Liver (tissue), 9 donors: ENCODE data around the gene CDK19. TPM values are rescaled to one million over a fixed set of nuclear protein-coding genes. Genes with fewer than 3 reads are reported as not detected.

ENCODE experiments used
- DNase-seq: peaks from one replicate; pipeline ENCODE4 v3.0.0-alpha.2; 2017; ENCODE audit warnings: low spot score
- H3K27ac ChIP-seq, 2 donors: one replicate each; pipeline ENCODE4 v1.7.0; 2013; ENCODE audit warnings: inconsistent platforms in 2 of 2, low read length in 2 of 2, control low read depth in 1 of 2, low read depth in 1 of 2, mild to moderate bottlenecking in 1 of 2
- H3K27me3 ChIP-seq, 4 donors: one replicate each; pipeline versions ENCODE4 v1.6.1 to v1.7.0; 2013; ENCODE audit warnings: low read length in 3 of 4, inconsistent platforms in 1 of 4, mild to moderate bottlenecking in 1 of 4, moderate library complexity in 1 of 4; ENCODE audit not compliant: control insufficient read depth in 4 of 4, insufficient read depth in 4 of 4
- H3K36me3 ChIP-seq, 4 donors: one replicate each; pipeline versions ENCODE4 v1.6.1 to v1.7.0; 2013; ENCODE audit warnings: low read length in 3 of 4, mild to moderate bottlenecking in 3 of 4, low read depth in 1 of 4, moderate library complexity in 1 of 4; ENCODE audit not compliant: control insufficient read depth in 4 of 4, insufficient read depth in 3 of 4
- H3K4me1 ChIP-seq, 4 donors: one replicate each; pipeline versions ENCODE4 v1.6.1 to v1.7.0; 2013; ENCODE audit warnings: low read length in 3 of 4, mild to moderate bottlenecking in 3 of 4, moderate library complexity in 1 of 4; ENCODE audit not compliant: control insufficient read depth in 4 of 4, insufficient read depth in 4 of 4
- H3K4me3 ChIP-seq, 3 donors: one replicate each; pipeline versions ENCODE4 v1.6.1 to v1.7.0; 2013; ENCODE audit warnings: low read length in 3 of 3, control low read depth in 1 of 3, low read depth in 1 of 3, mild to moderate bottlenecking in 1 of 3
- H3K9ac ChIP-seq, 2 donors: one replicate each; pipeline ENCODE4 v1.7.0; 2013; ENCODE audit warnings: low read length in 2 of 2, mild to moderate bottlenecking in 2 of 2, moderate library complexity in 2 of 2, control low read depth in 1 of 2, low read depth in 1 of 2
- H3K9me3 ChIP-seq, 4 donors: one replicate each; pipeline versions ENCODE4 v1.6.1 to v1.7.0; 2013; ENCODE audit warnings: low read length in 3 of 4; ENCODE audit not compliant: control insufficient read depth in 4 of 4
- EGR1 ChIP-seq, 2 donors: IDR thresholded peaks; 2 replicates each; pipeline ENCODE4 v1.6.1; 2016 to 2018; ENCODE audit warnings: antibody characterized with exemption in 2 of 2, low read depth in 2 of 2
- FOXA1 ChIP-seq: IDR thresholded peaks from 2 replicates; pipeline ENCODE4 v1.6.1; 2016; ENCODE audit warnings: antibody characterized with exemption
- FOXA2 ChIP-seq: IDR thresholded peaks from 2 replicates; pipeline ENCODE4 v1.6.1; 2016; ENCODE audit warnings: antibody characterized with exemption
- GABPA ChIP-seq, 2 donors: IDR thresholded peaks in 1 of 2; conservative IDR thresholded peaks in 1 of 2; 2 replicates each; pipeline ENCODE4 v1.6.1; 2016; ENCODE audit warnings: antibody characterized with exemption in 2 of 2, mild to moderate bottlenecking in 1 of 2, moderate library complexity in 1 of 2
- HNF4A ChIP-seq, 2 donors: conservative IDR thresholded peaks; 2 replicates each; pipeline ENCODE4 v1.6.1; 2016; ENCODE audit warnings: antibody characterized with exemption in 2 of 2, mild to moderate bottlenecking in 2 of 2
- HNF4G ChIP-seq: IDR thresholded peaks from 2 replicates; pipeline ENCODE4 v1.6.1; 2016; ENCODE audit warnings: antibody characterized with exemption
- JUND ChIP-seq, 2 donors: IDR thresholded peaks; 2 replicates each; pipeline ENCODE4 v1.6.1; 2016; ENCODE audit warnings: antibody characterized with exemption in 2 of 2
- NR2F2 ChIP-seq: IDR thresholded peaks from 2 replicates; pipeline ENCODE4 v1.6.1; 2016; ENCODE audit warnings: antibody characterized with exemption
- RAD21 ChIP-seq, 2 donors: IDR thresholded peaks; 2 replicates each; pipeline ENCODE4 v1.6.1; 2016; ENCODE audit warnings: antibody characterized with exemption in 2 of 2, mild to moderate bottlenecking in 2 of 2
- RXRA ChIP-seq, 2 donors: IDR thresholded peaks; 2 replicates each; pipeline ENCODE4 v1.6.1; 2017 to 2018; ENCODE audit warnings: antibody characterized with exemption in 2 of 2, mild to moderate bottlenecking in 1 of 2
- SP1 ChIP-seq: IDR thresholded peaks from 2 replicates; pipeline ENCODE4 v1.6.1; 2018; ENCODE audit warnings: antibody characterized with exemption, mild to moderate bottlenecking
- TAF1 ChIP-seq: conservative IDR thresholded peaks from 2 replicates; pipeline ENCODE4 v1.6.1; 2016; ENCODE audit warnings: antibody characterized with exemption, mild to moderate bottlenecking
- YY1 ChIP-seq: IDR thresholded peaks from 2 replicates; pipeline ENCODE4 v1.6.1; 2016; ENCODE audit warnings: antibody characterized with exemption, mild to moderate bottlenecking
- WGBS: extraction: QIAGEN DNeasy Blood & Tissue Kit; methylation state at CpG from one replicate; pipeline ENCODE4 v1.1.7; 2013; 5-methylcytosine and 5-hydroxymethylcytosine counted together
- polyA plus RNA-seq, 2 donors: library from polyadenylated mRNA; stranded (reverse) in 1 of 2; unstranded in 1 of 2; fragments of 200-250 nt in 1 of 2; fragments of >200 nt in 1 of 2; fragmentation: Nextera tagmentation in 1 of 2; extraction: Ambion mirVana in 1 of 2; gene quantifications; one replicate each; pipeline versions ENCODE4 v1.2.1 to v1.2.3, GENCODE V29; 2013 to 2015
- total RNA-seq, 2 donors: library from RNA; depleted of rRNA; stranded (reverse); fragments of >200 nt; gene quantifications; one replicate each; pipeline ENCODE4 v1.2.3, GENCODE V29; 2014
- TF ChIP-seq, protein P1 (sequence below): IDR thresholded peaks from 2 replicates; pipeline ENCODE4 v1.6.1; 2016; ENCODE audit warnings: antibody characterized with exemption, mild to moderate bottlenecking
- TF ChIP-seq, protein P2 (sequence below): IDR thresholded peaks from 2 replicates; pipeline ENCODE4 v1.6.1; 2016; ENCODE audit warnings: antibody characterized with exemption
- TF ChIP-seq, protein P3 (sequence below): IDR thresholded peaks from 2 replicates; pipeline ENCODE4 v1.6.1; 2016; ENCODE audit warnings: antibody characterized with exemption
- TF ChIP-seq, protein P4 (sequence below): IDR thresholded peaks from 2 replicates; pipeline ENCODE4 v1.6.1; 2016; ENCODE audit warnings: antibody characterized with exemption
- TF ChIP-seq, protein P5 (sequence below): fragments of 150-350 bp; IDR thresholded peaks from 2 replicates; pipeline ENCODE4 v1.5.1; 2017; ENCODE audit warnings: improper control_type of control experiment, low read depth, low read length; ENCODE audit not compliant: missing input control
- donor health status: healthy.
- donor health status: healthy.
- donor health status: healthy.
- donor health status: healthy.
- donor health status: healthy.

Gene CDK19
- total and polyA plus RNA-seq, 4 donors: 1.8 to 7.6 (median 3.9) TPM

DNA sequence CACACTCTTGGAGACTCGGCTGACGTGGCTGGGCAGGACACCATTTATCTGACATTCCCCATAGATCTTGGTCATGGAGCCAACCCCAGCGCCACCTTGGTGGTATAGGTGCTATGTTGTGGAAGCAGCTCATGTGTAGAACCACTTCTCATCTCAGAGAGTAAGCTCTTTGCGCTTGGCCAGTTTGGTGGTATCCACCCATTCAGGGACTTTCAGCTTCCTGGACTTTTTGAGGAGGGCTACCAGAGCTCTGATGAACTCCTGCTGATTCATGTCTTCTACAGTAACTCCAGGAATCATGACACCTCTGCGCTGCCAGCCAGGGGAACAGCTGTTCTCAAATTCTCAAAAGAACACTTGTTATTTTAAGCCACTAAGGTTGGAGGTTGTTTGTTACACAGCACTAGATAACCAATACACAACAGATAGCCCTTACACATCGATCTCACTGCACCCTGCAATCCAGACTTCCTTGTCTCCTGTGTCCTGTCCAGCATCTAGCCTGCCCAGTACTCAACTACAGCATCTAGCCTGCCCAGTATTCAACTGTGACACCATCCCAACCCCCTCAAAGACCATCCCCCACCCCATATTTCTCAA lies 252.9 kb downstream of the CDK19 start:
- no peaks in the 10 kb centered on the region for H3K27me3 ChIP-seq
- H3K4me3 ChIP-seq: no peak overlapping the region
- 97% methylated on average over 6 of the region's 6 CpGs for WGBS
- H3K9ac ChIP-seq: no peak overlapping the region
- no peaks in the 10 kb centered on the region for H3K9me3 ChIP-seq
- no peaks in the 10 kb centered on the region for H3K36me3 ChIP-seq
- H3K27ac ChIP-seq: no peak overlapping the region
- DNase-seq: no peak
- peaks cover 7 to 28% (median 22%) of the 10 kb centered on the region in 4 donors for H3K4me1 ChIP-seq
- TF ChIP-seq NR2F2 (no peak), FOXA2 (no peak), RXRA (IDR thresholded peaks at IDR 0.05) (no peak), YY1 (no peak), RAD21 (IDR thresholded peaks at IDR 0.05) (no peak), TAF1 (no peak), SP1 (no peak), FOXA1 (no peak), EGR1 (IDR thresholded peaks at IDR 0.05; ENCODE audit: low read depth in 2 of 2) (no peak), HNF4A (conservative IDR thresholded peaks at IDR 0.05) (no peak), HNF4G (no peak), GABPA (IDR thresholded peaks at IDR 0.05 in 1 of 2, conservative IDR thresholded peaks at IDR 0.05 in 1 of 2) (no peak), JUND (IDR thresholded peaks at IDR 0.05) (no peak)
- TF ChIP-seq, protein P1, sequence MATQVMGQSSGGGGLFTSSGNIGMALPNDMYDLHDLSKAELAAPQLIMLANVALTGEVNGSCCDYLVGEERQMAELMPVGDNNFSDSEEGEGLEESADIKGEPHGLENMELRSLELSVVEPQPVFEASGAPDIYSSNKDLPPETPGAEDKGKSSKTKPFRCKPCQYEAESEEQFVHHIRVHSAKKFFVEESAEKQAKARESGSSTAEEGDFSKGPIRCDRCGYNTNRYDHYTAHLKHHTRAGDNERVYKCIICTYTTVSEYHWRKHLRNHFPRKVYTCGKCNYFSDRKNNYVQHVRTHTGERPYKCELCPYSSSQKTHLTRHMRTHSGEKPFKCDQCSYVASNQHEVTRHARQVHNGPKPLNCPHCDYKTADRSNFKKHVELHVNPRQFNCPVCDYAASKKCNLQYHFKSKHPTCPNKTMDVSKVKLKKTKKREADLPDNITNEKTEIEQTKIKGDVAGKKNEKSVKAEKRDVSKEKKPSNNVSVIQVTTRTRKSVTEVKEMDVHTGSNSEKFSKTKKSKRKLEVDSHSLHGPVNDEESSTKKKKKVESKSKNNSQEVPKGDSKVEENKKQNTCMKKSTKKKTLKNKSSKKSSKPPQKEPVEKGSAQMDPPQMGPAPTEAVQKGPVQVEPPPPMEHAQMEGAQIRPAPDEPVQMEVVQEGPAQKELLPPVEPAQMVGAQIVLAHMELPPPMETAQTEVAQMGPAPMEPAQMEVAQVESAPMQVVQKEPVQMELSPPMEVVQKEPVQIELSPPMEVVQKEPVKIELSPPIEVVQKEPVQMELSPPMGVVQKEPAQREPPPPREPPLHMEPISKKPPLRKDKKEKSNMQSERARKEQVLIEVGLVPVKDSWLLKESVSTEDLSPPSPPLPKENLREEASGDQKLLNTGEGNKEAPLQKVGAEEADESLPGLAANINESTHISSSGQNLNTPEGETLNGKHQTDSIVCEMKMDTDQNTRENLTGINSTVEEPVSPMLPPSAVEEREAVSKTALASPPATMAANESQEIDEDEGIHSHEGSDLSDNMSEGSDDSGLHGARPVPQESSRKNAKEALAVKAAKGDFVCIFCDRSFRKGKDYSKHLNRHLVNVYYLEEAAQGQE: no peak
- TF ChIP-seq, protein P2, sequence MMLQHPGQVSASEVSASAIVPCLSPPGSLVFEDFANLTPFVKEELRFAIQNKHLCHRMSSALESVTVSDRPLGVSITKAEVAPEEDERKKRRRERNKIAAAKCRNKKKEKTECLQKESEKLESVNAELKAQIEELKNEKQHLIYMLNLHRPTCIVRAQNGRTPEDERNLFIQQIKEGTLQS: no peak
- TF ChIP-seq, protein P3, sequence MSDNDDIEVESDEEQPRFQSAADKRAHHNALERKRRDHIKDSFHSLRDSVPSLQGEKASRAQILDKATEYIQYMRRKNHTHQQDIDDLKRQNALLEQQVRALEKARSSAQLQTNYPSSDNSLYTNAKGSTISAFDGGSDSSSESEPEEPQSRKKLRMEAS: no peak
- TF ChIP-seq, protein P4, sequence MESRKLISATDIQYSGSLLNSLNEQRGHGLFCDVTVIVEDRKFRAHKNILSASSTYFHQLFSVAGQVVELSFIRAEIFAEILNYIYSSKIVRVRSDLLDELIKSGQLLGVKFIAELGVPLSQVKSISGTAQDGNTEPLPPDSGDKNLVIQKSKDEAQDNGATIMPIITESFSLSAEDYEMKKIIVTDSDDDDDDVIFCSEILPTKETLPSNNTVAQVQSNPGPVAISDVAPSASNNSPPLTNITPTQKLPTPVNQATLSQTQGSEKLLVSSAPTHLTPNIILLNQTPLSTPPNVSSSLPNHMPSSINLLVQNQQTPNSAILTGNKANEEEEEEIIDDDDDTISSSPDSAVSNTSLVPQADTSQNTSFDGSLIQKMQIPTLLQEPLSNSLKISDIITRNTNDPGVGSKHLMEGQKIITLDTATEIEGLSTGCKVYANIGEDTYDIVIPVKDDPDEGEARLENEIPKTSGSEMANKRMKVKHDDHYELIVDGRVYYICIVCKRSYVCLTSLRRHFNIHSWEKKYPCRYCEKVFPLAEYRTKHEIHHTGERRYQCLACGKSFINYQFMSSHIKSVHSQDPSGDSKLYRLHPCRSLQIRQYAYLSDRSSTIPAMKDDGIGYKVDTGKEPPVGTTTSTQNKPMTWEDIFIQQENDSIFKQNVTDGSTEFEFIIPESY: no peak
- TF ChIP-seq, protein P5, sequence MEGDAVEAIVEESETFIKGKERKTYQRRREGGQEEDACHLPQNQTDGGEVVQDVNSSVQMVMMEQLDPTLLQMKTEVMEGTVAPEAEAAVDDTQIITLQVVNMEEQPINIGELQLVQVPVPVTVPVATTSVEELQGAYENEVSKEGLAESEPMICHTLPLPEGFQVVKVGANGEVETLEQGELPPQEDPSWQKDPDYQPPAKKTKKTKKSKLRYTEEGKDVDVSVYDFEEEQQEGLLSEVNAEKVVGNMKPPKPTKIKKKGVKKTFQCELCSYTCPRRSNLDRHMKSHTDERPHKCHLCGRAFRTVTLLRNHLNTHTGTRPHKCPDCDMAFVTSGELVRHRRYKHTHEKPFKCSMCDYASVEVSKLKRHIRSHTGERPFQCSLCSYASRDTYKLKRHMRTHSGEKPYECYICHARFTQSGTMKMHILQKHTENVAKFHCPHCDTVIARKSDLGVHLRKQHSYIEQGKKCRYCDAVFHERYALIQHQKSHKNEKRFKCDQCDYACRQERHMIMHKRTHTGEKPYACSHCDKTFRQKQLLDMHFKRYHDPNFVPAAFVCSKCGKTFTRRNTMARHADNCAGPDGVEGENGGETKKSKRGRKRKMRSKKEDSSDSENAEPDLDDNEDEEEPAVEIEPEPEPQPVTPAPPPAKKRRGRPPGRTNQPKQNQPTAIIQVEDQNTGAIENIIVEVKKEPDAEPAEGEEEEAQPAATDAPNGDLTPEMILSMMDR: no peak
